Sigmoid colon (tissue), 4 donors: Measurements from ENCODE around the gene SLC7A6.

Experiments used
- EP300 ChIP-seq, 4 donors: sonication (generic); formaldehyde crosslinking; IDR thresholded peaks; one replicate each; pipeline ENCODE4 v1.6.1; 2017; ENCODE audit warnings: antibody characterized with exemption in 4 of 4
- TF ChIP-seq, protein P1 (sequence below), 4 experiments: fragments of 450-650 bp in 3 of 4; fragments of 200-600 bp in 1 of 4; IDR thresholded peaks; one replicate each; pipeline ENCODE4 v1.5.1; 2016 to 2019; ENCODE audit warnings: antibody characterized with exemption in 4 of 4, mild to moderate bottlenecking in 3 of 4, moderate library complexity in 2 of 4

DNA sequence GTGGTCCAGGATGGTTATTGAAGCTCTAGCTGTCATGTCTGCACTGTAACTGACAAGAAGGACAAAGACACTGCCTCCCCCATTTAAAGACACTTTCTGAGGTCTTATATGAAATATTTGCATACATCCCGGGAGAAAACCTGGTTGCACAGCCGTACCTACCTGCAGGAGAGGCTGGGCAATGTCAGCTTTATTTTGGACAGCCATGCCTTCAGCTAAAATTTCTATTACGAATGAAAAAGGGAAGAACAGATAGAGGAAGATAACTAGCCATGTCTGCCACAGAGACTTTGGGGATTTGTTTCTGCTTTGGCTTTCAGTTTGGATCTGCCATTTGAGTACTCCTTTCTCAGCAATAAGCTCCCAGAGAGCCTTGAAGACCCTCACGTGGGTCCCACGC lies 19.0 kb downstream of the SLC7A6 start:
- TF ChIP-seq, protein P1, sequence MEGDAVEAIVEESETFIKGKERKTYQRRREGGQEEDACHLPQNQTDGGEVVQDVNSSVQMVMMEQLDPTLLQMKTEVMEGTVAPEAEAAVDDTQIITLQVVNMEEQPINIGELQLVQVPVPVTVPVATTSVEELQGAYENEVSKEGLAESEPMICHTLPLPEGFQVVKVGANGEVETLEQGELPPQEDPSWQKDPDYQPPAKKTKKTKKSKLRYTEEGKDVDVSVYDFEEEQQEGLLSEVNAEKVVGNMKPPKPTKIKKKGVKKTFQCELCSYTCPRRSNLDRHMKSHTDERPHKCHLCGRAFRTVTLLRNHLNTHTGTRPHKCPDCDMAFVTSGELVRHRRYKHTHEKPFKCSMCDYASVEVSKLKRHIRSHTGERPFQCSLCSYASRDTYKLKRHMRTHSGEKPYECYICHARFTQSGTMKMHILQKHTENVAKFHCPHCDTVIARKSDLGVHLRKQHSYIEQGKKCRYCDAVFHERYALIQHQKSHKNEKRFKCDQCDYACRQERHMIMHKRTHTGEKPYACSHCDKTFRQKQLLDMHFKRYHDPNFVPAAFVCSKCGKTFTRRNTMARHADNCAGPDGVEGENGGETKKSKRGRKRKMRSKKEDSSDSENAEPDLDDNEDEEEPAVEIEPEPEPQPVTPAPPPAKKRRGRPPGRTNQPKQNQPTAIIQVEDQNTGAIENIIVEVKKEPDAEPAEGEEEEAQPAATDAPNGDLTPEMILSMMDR (IDR thresholded peaks at IDR 0.05): no peak
- TF ChIP-seq EP300 (IDR thresholded peaks at IDR 0.05): no peak
